22Rv1 (cell line): ENCODE measurements around the gene RNF38.

Experiments
- ZFX ChIP-seq: fragments of 450-650 bp; IDR thresholded peaks from 2 replicates; pipeline ENCODE4 v1.6.1; 2017; ENCODE audit warnings: antibody characterized with exemption, borderline replicate concordance
- TF ChIP-seq, protein P1 (sequence below): fragments of 450-650 bp; IDR thresholded peaks from 2 replicates; pipeline ENCODE4 v1.5.1; 2017; ENCODE audit warnings: mild to moderate bottlenecking

DNA sequence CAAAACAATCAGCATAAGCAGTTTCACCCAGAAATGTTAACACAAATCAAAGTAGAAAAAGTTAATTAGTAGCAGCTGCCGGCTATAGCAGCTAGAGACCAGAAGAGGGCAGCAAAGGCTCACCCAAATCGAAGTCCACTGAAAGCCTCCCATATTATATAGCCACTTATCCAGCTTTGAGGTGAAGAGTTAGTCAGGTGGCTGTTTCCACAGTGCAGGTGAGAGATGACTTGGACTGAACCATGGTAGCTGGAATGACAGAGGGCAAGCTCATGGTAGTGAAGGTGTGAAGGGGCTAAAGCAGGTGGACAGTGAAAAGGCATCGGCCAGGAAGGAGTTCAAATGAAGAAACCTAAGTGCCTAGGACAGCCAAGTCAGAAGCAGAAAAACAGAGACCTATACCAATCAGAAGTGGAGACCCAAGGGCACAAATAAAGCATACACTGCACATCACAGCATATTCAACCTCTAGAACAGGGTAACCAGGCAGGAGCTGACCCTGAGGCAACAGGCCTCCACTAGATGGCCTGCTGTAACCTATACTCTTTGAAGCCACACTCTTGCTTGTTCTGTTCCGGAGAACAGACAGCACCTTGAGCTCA, 7.2 kb upstream of the RNF38 start:
- TF ChIP-seq, protein P1, sequence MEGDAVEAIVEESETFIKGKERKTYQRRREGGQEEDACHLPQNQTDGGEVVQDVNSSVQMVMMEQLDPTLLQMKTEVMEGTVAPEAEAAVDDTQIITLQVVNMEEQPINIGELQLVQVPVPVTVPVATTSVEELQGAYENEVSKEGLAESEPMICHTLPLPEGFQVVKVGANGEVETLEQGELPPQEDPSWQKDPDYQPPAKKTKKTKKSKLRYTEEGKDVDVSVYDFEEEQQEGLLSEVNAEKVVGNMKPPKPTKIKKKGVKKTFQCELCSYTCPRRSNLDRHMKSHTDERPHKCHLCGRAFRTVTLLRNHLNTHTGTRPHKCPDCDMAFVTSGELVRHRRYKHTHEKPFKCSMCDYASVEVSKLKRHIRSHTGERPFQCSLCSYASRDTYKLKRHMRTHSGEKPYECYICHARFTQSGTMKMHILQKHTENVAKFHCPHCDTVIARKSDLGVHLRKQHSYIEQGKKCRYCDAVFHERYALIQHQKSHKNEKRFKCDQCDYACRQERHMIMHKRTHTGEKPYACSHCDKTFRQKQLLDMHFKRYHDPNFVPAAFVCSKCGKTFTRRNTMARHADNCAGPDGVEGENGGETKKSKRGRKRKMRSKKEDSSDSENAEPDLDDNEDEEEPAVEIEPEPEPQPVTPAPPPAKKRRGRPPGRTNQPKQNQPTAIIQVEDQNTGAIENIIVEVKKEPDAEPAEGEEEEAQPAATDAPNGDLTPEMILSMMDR: peak; percentile 91
- TF ChIP-seq ZFX: no peak
